ENCODE measurements around the gene EXOC3.
"Not testable (repeated sequence)": the region's sequence is repeated elsewhere in the genome, so short reads cannot be mapped to it uniquely, and the experiment has no call there.

EXOC3 gene

GRCh38 chr5:507986-508575, 65.1 kb downstream of the EXOC3 start:
- not testable (repeated sequence) for DNase-seq

DNA sequence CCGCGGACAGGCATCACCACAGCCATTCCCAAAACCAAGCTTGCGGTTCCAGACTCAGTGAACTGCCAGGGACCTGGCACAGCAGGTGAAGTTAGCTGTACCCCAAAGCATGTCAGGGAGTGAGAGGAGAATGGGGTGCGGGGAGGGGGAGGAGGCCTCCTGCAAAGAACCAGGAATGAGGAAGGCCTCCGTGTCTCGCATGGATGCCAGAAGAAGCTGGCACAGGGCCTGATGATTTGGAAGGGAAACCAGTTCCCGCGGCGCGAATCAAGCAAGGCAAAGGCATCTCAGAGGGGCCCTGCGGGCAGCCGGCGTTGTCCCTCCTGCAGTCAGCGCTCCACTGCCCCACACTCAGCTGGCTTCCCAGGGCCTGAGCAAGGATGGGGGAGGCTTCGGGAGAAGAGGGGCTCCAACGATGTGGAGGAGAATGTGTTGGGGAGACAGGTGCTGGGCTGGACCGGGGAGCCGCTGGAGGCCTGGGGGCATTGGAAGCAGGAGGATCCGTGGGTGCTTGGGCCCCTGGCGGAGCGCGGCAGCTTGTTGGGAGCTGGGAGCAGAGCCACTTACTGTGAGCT, 66.7 kb downstream of the EXOC3 start:
- no peak for DNase-seq

DNA sequence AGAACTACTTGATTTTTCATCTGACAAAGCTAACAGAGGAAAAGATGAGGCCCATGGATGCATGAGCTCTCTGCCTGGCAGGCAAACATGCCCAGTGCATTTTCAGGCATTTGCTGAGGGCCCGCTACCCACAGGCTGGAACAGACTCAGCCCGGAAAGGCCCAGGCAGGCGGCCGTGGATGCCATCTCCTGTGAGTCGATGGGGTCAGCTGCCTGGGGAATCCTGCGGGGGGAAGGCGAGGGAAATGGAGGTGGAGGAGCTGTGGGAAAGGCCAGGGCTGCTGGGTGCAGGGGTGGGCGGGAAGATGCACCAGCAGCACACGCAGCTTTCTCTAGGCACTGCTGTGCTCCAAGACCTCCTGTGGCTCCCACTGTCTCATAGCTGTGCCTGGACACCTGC, 67.5 kb downstream of the EXOC3 start:
- no peak for DNase-seq

DNA sequence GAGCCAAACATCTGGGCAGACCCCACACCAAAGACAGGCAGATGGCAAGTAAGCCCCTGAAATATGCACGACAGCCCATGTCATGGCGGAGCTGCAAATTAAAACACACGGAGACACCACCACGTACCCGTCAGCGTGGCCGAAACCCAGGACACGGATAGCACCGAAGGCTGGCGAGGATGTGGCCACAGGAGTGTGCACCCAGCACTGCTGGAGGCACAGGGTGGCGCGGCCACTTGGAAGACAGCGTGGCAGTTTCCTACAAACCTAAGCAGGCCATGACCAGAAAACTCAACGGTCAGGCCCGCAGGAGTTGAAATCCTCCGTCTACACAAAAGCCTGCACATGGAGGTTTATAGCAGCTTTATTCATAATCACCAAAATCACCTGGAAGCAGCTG, 68.5 kb downstream of the EXOC3 start:
- no peak for DNase-seq

- no peak for DNase-seq
Observed at GRCh38 chr5:513216-514100, 70.5 kb downstream of the EXOC3 start.

GRCh38 chr5:514101-514485, 71.1 kb downstream of the EXOC3 start:
- DNase-seq, result no peak

- DNase-seq, result no peak
Observed at GRCh38 chr5:514673-515072, 71.7 kb downstream of the EXOC3 start.

DNA sequence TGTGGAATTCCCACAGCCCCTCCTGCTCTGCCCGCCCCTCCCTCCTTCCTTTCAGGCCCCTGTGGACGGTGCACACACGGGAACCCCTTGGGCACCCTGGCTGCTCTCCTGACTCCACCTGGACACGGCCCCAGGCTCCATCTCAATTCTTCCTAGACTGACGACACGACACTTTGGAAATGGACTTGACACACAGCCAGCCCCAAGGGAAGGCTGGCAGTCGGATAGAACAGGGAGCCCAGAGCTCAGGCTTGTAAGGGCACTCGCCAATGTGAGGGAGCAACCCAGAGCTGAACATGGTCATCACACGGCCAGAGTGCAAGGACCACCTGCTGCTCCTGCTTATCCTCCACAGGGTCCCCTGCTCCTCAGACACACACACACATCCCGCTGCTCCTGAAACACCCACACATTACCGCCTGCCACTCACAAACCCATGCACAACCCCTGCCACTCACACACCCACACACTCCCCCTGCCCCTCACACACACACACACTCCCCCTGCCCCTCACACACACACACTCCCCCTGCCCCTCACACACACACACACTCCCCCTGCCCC, 72.4 kb downstream of the EXOC3 start:
- DNase-seq, result no peak

- DNase-seq, result no peak
Observed at GRCh38 chr5:516338-516925, 73.5 kb downstream of the EXOC3 start.
